ENCODE measurements around the gene SPOCK3.

DNA sequence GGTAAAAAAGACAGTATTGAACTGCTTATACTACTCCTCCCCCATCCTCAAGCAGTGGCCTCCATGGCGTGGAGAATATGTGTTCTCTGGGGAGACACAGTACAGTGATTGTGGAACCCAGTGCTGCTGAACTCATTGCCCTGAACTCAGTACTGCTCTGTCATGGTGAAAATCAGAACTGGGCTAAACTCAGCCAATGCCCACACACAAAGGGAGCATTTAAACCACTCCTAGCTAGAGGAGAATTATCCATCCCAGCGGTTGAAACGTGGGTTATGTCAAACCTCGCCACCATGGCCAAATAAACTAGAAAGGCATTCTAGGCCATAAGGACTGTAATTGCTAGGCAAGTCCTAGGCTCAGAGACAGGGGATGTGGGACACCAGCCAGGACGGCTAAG, 131.8 kb downstream of the SPOCK3 start:
- TF ChIP-seq YY1 (IDR thresholded peaks at IDR 0.05; ENCODE audit: low read depth) (no peak), FOXM1 (IDR thresholded peaks at IDR 0.05; ENCODE audit: borderline replicate concordance, low read depth) (no peak), EP300 (IDR thresholded peaks at IDR 0.05; ENCODE audit: borderline replicate concordance) (no peak), TEAD4 (IDR thresholded peaks at IDR 0.05) (no peak), RAD21 (IDR thresholded peaks at IDR 0.05; ENCODE audit: low read depth) (no peak), ZBTB7A (IDR thresholded peaks at IDR 0.05; ENCODE audit: low read depth) (no peak), CEBPB (IDR thresholded peaks at IDR 0.05) (no peak), REST (IDR thresholded peaks at IDR 0.05; ENCODE audit: low read depth) (no peak), TCF12 (IDR thresholded peaks at IDR 0.05; ENCODE audit: low read depth) (no peak)
- TF ChIP-seq, protein P1, sequence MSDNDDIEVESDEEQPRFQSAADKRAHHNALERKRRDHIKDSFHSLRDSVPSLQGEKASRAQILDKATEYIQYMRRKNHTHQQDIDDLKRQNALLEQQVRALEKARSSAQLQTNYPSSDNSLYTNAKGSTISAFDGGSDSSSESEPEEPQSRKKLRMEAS (IDR thresholded peaks at IDR 0.05) = no peak
- TF ChIP-seq, protein P2, sequence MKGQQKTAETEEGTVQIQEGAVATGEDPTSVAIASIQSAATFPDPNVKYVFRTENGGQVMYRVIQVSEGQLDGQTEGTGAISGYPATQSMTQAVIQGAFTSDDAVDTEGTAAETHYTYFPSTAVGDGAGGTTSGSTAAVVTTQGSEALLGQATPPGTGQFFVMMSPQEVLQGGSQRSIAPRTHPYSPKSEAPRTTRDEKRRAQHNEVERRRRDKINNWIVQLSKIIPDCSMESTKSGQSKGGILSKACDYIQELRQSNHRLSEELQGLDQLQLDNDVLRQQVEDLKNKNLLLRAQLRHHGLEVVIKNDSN (IDR thresholded peaks at IDR 0.05) = no peak
